SJSA1 (cell line): Measurements from ENCODE around the gene ASB10. TPM values are rescaled to one million over a fixed set of nuclear protein-coding genes. Genes with fewer than 3 reads are reported as not detected.
A peak's percentile ranks its signal among the peaks of the same experiment; 100 is the strongest.

Experiments used
- DNase-seq, 2 experiments: peaks; one replicate each; pipeline ENCODE4 v3.0.0-alpha.2; 2015 to 2020; ENCODE audit warnings: low spot score in 2 of 2, low read depth in 1 of 2
- H3K27ac ChIP-seq: fragments of 250-450 bp; sonication (Bioruptor Pico); 2 replicates; pipeline ENCODE4 v1.5.1; 2020; ENCODE audit warnings: mild to moderate bottlenecking, moderate library complexity
- H3K27me3 ChIP-seq: fragments of 250-450 bp; sonication (Bioruptor Pico); replicated peaks from 2 replicates; pipeline ENCODE4 v1.5.1; 2020; ENCODE audit warnings: mild to moderate bottlenecking, moderate library complexity
- H3K36me3 ChIP-seq: fragments of 250-450 bp; sonication (Bioruptor Pico); 2 replicates; pipeline ENCODE4 v1.5.1; 2020; ENCODE audit warnings: mild to moderate bottlenecking
- H3K4me1 ChIP-seq: fragments of 250-450 bp; sonication (Bioruptor Pico); replicated peaks from 2 replicates; pipeline ENCODE4 v1.6.1; 2021; ENCODE audit warnings: mild to moderate bottlenecking
- H3K4me3 ChIP-seq: fragments of 250-450 bp; sonication (Bioruptor Pico); 2 replicates; pipeline ENCODE4 v1.5.1; 2020; ENCODE audit warnings: mild to moderate bottlenecking
- H3K9me3 ChIP-seq: fragments of 250-450 bp; sonication (Bioruptor Pico); replicated peaks from 2 replicates; pipeline ENCODE4 v1.5.1; 2020; ENCODE audit warnings: mild to moderate bottlenecking
- total RNA-seq: library from RNA; depleted of rRNA; stranded (reverse); fragments of >200 nt; shearing (Covaris generic); gene quantifications from 2 replicates; pipeline ENCODE4 v1.2.3, GENCODE V29; 2014

ASB10 gene
- total RNA-seq, 1 experiment from 2014 or later = not detected

DNA sequence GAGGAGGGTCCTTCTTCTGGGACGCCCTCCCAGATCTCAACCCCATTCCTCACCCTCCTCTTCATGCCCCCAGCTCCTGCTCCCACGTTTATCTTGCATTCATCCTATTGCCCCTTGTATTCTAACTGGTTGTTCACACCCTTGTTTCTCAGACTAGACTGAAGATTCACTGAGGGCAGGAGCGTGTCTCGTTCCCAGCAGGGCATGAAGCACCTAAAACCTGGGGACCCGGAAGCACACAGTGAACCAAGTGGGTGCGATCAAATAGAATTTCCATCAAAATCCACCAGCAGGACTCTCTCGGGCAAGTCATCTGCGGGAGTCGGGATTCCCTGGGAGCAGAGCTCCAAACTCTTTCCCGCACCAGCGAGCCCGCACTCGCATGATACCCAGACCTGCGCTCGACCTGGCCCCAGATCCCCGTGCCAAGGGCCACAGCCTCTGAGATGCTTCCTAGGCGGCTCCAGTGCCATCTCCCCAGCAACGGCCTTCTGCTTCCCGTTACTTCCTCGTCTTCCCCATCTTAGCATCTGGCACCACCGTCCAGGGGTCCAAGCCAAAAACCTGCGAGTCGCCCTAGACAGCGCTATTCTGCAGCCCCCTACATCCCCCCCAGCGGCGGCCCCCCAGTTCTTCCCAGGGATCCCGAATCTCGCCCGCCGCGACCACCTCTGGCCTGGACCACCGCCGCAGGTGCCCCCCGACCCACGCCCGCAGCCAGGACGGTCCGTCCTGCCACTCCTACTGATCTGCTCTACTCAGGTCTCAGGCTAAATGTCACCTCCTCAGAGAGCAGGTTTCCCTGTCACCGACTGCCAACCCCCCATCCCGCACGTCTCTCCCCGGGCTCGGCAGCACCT lies 13.4 kb downstream of the ASB10 start:
- peaks cover 39% of the 10 kb centered on the region for H3K27me3 ChIP-seq
- no peaks in the 10 kb centered on the region for H3K36me3 ChIP-seq
- no peak overlapping the region for H3K27ac ChIP-seq
- H3K4me3 ChIP-seq = no peak overlapping the region
- no peaks in the 10 kb centered on the region for H3K4me1 ChIP-seq
- no peak for DNase-seq
- peaks cover 11% of the 10 kb centered on the region for H3K9me3 ChIP-seq

DNA sequence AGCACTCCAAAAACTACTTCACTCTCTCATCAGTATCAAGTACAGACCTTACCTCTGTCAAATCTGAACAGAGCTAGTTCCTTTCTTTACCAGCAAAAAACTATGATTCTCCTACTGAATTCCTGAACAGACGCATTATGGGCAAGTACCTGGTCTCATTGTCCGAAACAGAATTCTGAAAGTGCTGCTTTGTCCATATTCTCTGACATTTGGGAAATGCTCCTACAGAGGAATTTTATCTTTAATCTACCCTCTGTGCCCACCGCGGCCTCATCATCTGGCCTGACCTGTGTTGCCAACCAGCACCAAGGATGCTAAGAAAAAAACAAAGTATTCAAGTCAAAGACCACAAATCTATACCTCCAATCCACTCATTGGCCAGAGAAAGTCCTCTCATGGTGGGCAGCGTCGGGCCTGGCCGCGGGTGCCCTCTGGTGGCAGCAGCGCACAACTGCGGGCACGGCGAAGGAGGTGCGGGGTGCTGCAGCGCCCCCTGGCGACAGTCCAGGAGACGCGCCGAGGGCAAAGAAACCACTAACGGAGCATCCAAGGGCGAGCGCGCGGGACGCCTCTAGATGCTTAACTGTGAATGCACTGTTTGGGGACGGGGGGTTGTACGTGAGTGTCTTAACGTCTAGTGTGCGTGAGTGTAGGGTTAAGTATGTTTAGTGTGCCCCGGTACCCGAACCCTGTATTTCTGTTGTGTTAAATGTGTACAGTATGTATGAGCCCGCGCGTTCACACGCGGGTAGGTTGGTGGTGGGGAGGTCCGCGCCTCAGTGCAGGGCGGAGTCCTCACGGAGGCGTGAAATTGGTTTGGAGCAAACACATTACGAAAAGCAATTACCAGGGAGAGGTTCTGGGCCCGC lies 14.5 kb downstream of the ASB10 start:
- Histone ChIP-seq H3K4me3 (no peak overlapping the region), H3K27ac (no peak overlapping the region), H3K9me3 (peaks cover 11% of the 10 kb centered on the region), H3K36me3 (no peaks in the 10 kb centered on the region), H3K27me3 (peaks cover 40% of the 10 kb centered on the region), H3K4me1 (peaks cover 8% of the 10 kb centered on the region)
- peak; percentile 65 to 69 for DNase-seq

DNA sequence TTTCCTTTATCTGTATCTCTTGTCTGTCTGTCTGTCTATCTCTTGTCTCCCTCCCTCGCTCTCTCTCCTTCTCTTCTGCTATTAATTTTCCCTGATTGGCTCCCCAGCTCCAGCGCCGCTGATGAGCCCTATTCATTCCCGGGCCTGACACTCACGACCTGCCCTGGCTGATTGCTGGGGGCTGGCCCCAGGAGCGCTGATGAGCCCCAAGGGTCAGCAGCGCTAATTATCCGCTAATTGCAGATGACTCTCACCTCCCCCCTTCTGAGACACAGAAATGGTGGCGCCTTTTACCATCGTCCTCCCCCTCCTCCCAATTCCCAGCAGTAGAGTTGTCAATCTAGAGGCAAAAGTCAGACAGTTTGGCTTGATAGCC lies 18.3 kb downstream of the ASB10 start:
- peaks cover 15% of the 10 kb centered on the region for H3K4me1 ChIP-seq
- H3K36me3 ChIP-seq = no peaks in the 10 kb centered on the region
- no peak for DNase-seq
- no peak overlapping the region for H3K27ac ChIP-seq
- peaks cover 14% of the 10 kb centered on the region for H3K9me3 ChIP-seq
- H3K27me3 ChIP-seq = peaks cover 69% of the 10 kb centered on the region
- no peak overlapping the region for H3K4me3 ChIP-seq

DNA sequence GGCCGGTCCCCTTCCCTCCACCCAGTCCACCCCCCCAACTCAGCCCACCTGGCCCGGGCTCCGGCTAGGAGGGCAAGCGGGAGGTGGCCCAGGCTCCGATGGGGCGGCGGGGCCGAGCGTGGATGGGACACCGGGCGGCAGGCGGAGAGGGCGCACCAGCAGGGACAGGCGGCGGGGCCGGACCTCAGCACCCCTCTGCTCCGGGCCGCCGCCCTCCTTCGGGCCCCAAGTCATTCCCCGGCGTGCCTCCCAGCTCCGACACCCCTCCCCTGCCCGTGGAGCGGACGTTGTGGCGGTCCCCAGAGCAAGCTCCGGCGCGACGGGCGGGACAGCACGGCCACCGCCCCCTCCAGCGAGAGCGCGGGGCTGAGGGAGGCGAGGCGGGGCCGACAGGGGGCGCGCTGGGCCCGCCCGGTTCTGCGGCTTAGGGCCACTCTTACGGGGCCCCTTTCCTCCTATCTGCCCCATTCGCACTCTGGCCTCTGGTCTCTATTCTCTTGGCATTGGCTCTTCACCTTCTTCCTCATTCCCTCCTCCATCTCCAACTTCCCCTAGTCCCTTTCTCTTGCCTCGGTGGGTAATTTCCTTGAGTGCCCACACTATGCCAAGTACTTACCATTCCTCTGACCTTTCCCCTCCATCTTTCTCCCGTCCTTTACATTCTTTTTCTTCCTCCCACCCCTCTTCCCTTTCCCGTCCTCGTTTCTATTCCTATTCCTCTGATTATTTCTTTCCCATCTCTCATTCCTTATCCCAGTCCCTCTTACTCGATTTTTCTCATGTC lies 18.9 kb downstream of the ASB10 start:
- H3K4me1 ChIP-seq = peaks cover 15% of the 10 kb centered on the region
- H3K9me3 ChIP-seq = peaks cover 12% of the 10 kb centered on the region
- H3K27me3 ChIP-seq = peaks cover 75% of the 10 kb centered on the region
- peak in 1 of 2 experiments; percentile 15 for DNase-seq
- no peaks in the 10 kb centered on the region for H3K36me3 ChIP-seq
- H3K27ac ChIP-seq = no peak overlapping the region
- H3K4me3 ChIP-seq = peak overlapping the region; percentile 9; the same call in 1 of the 2 replicates

DNA sequence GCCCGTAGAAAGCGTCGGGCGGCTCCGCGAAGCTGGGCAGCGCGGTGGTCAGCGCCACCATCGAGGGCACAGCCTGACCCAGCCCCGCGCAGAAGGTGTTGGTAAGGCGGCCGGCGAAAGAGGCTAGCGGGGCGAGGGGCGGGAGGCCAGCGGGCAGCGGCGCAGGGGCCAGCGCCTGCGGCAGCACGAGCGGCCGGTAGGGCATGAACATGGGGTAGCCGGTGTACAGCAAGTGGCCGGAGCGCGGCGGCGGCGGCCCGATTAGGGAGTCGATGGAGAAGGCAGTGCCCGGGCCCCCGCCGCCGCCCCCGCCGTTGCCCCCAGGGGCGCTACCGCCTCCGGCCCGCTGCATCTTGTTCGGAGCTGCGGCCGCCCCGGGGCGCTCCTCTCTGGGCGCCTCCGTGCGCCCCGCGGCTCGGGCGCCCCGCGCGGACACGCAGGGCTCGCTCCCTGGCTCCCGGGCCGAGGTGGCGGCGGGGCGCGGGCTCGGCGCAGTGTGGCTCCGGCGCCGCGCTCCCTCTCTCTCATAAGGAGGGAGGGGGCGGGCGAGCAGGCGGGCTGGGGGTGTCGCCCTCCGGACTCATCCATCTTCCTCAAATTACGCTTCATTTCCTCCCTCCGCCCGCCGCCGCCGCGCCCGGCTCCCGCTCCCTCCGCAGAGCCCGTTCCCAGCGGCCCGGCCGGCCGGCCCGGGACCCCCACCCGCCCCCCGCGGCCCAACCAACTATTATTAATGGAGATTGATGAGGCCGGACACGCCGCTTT lies 19.7 kb downstream of the ASB10 start, which contains the start of gene GBX1:
TSS of gene GBX1 (minus strand) at position 498 of the 765 bp plus-strand sequence. CDS start at position 352, 146 bp downstream.
- Histone ChIP-seq H3K36me3 (no peaks in the 10 kb centered on the region), H3K4me1 (peaks cover 15% of the 10 kb centered on the region), H3K9me3 (peaks cover 4% of the 10 kb centered on the region), H3K27ac (no peak within 1 kb of the TSS), H3K4me3 (peak within 1 kb of the TSS; percentile 9; the same call in 1 of the 2 replicates), H3K27me3 (peaks cover 81% of the 10 kb centered on the region)
- DNase-seq = no peak

DNA sequence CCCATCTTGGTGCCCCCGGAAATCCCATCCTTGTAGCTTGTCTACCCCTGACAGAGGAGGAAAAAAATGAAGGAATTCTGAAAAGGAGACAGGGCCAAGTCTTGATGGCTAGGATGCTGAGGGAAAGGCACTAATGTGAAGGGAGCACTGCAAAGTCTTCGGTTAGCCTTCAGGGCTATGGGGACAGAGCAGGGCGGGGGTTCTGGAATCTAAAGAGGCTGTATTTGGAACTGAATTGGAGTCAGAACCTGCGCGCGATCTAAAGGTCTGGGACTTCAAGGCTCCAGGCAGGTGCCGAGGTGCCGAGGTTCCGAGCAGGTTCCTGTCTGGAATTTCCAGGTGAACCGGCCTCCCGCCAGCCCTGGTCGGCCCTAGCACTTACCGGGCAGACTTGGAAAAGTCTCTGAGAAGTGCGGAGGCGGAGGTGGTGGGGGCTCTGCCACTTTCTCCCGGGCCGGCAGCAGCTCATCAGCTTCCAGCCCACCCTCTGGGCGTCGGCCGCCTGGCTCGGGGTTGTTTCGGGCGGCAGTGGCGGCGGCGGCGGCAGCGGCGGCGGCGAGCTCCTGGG lies 20.3 kb downstream of the ASB10 start:
- no peak overlapping the region for H3K4me3 ChIP-seq
- peaks cover 3% of the 10 kb centered on the region; the same call in 1 of the 2 replicates for H3K9me3 ChIP-seq
- H3K27me3 ChIP-seq = peaks cover 84% of the 10 kb centered on the region

DNA sequence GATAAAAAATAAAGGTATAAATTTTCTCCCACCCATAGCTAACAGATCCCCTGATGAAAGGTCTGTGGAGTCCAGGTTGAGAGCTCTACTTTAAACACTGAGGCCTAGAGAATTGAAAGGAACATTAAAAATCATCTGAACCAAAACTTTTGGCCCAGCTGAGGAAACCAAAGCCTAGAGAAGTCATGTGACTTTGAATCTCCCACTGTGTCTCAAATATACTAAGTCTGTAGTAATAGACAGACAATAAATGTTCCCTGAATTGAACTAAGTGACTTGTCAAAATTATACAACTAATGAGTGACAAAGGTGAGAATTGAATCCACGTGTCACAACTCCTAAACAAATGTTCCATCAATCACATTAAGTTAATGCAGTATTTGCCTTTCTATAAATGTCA lies 25.3 kb downstream of the ASB10 start:
- Histone ChIP-seq H3K27ac (no peak overlapping the region), H3K36me3 (no peaks in the 10 kb centered on the region), H3K27me3 (peaks cover 77% of the 10 kb centered on the region), H3K9me3 (no peaks in the 10 kb centered on the region; the same call in 1 of the 2 replicates), H3K4me3 (no peak overlapping the region), H3K4me1 (no peaks in the 10 kb centered on the region)
- DNase-seq = no peak

More for the DNA sequence above, 20.3 kb downstream of the ASB10 start:
- Histone ChIP-seq H3K4me1 (peaks cover 15% of the 10 kb centered on the region), H3K27ac (no peak overlapping the region), H3K36me3 (no peaks in the 10 kb centered on the region)
- no peak for DNase-seq

DNA sequence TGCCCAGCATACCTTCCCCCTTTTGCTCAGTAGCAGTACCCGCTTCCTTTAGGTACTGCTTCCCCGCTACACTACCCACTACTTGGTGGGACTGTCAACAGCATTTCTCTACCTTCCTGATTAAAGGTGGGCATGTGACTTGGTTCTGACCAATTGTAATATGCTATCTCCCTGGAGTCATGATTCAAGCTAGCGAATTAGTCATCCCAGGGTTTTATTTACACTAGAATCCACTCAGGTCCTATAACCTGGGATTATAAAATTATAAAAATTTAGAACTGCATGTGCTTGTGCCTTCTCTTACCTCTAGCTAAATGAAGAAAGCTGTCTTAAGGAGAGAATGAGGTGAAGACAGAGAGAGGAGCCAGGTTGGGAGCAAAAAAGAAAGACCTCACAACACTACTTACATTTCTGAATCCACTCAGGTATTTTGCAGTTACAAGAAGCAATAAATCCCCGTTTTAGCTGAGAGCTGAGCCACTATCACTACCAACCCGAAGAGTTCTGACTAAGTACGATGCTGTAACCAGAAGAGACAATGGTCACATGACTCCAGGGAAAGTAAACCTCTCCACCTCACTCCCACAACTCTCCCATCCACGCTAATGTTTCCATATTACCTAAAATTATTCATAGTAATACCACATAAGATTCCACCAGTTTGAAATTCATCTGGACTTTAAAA lies 29.3 kb downstream of the ASB10 start:
- Histone ChIP-seq H3K36me3 (no peaks in the 10 kb centered on the region), H3K4me3 (no peak overlapping the region), H3K4me1 (no peaks in the 10 kb centered on the region), H3K9me3 (no peaks in the 10 kb centered on the region), H3K27ac (no peak overlapping the region), H3K27me3 (peaks cover 71% of the 10 kb centered on the region)
- no peak for DNase-seq

DNA sequence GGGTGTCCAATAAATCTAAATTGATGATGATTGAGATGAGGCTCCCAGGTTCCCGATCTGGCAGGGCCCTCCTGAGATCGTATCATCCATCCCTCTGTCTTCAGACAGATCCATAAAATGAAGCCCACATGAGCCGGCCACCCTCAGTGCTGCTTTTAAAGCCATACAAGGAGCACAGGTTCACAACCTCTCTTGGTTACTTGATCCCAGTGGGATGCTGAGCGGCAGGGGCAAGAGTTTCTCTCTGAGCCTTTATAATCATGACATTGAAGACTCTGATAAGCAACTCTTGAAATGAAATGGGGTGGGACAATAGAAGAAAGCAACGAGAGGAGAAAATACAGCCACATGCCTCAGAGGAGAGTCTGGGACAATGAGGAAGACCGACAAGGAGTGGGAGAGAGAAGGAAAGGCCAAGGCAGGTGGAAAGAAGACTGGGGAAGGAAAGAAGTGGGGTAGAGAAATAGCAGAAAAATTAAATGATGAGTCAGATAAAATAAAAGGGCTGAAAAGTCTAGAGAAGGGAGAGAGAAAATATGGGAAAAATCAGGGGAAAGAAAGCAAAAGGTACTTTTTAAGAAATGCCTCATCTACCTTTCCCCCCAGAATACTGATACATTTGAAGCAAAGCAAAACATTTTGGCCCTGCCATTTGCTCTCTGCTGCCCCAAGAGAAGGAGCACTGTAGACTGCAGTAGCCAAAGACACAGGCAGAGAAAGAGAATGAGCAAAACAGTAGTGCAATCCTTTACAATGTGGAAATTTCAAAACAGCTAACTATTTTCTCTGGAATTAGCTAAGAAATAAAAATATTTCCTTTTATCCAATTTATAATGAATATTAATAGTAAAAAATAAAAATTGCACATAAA lies 34.2 kb downstream of the ASB10 start:
- DNase-seq = no peak
- H3K9me3 ChIP-seq = no peaks in the 10 kb centered on the region
- no peak overlapping the region for H3K27ac ChIP-seq
- no peaks in the 10 kb centered on the region for H3K4me1 ChIP-seq
- no peaks in the 10 kb centered on the region for H3K36me3 ChIP-seq
- no peak overlapping the region for H3K4me3 ChIP-seq
- H3K27me3 ChIP-seq = peaks cover 63% of the 10 kb centered on the region

DNA sequence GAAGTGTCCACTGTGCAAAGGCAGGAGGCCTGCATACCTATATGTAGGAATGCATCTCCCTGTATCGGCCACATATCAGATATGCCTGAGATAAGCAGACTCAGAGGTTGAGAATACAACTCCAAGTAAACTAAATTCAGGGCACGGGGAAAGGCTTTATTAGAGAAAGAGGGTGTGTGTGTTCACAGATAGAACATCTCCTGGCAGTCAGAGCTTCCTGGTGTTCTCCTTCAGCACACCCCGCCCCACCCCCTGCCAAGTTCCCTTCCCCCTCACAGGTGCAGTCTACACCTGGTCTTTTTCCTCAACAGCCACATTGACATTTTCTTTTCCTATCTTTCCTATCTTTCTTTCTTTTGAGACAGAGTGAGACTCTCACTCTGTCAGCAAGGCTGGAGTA lies 36.7 kb downstream of the ASB10 start:
- DNase-seq = no peak
- H3K27ac ChIP-seq = no peak overlapping the region
- H3K36me3 ChIP-seq = no peaks in the 10 kb centered on the region
- no peaks in the 10 kb centered on the region for H3K9me3 ChIP-seq
- no peaks in the 10 kb centered on the region for H3K4me1 ChIP-seq
- no peak overlapping the region for H3K4me3 ChIP-seq
- peaks cover 45% of the 10 kb centered on the region for H3K27me3 ChIP-seq
